PC-3 (cell line): ENCODE measurements around the gene CCR7.

Experiments
- CTCF ChIP-seq: fragments of 300-600 bp; sonication (generic); conservative IDR thresholded peaks from 2 replicates; pipeline ENCODE4 v1.5.1; 2017; ENCODE audit warnings: antibody characterized with exemption, low read depth, mild to moderate bottlenecking, low read length
- EZH2 ChIP-seq: fragments of 300-600 bp; sonication (generic); IDR thresholded peaks from one replicate; pipeline ENCODE4 v1.6.1; 2017; ENCODE audit warnings: antibody characterized with exemption, mild to moderate bottlenecking, low read length; ENCODE audit not compliant: unreplicated experiment
- EZH2phosphoT487 ChIP-seq: fragments of 300-600 bp; sonication (generic); IDR thresholded peaks from 2 replicates; pipeline ENCODE4 v1.6.1; 2018; ENCODE audit warnings: mild to moderate bottlenecking, antibody characterized with exemption, low read length, borderline replicate concordance

GRCh38 chr17:40506786-40507185 is 58.5 kb downstream of the CCR7 start:
- no peak for TF ChIP-seq EZH2
- TF ChIP-seq CTCF: no peak
- TF ChIP-seq EZH2phosphoT487: no peak
